HL-60 (cell line): Measurements from ENCODE around the gene MAFB.

Source experiments
- DNase-seq, 2 experiments: peaks; one replicate each; pipeline ENCODE4 v3.0.0-alpha.2; 2010 to 2020; ENCODE audit warnings: low read depth in 1 of 2, low spot score in 1 of 2
- H3K27ac ChIP-seq: fragments of 250-450 bp; sonication (Bioruptor Pico); replicated peaks from 2 replicates; pipeline ENCODE4 v1.5.1; 2020; ENCODE audit warnings: mild to moderate bottlenecking, moderate library complexity
- H3K27me3 ChIP-seq: fragments of 250-450 bp; sonication (Bioruptor Pico); 2 replicates; pipeline ENCODE4 v1.5.1; 2021; ENCODE audit warnings: mild to moderate bottlenecking, moderate library complexity; ENCODE audit not compliant: insufficient read depth, poor library complexity, severe bottlenecking
- H3K4me3 ChIP-seq: replicated peaks from 2 replicates; pipeline ENCODE4 v1.5.1; 2011; ENCODE audit warnings: mild to moderate bottlenecking, control low read depth, low read length; ENCODE audit not compliant: insufficient read depth
- CTCF ChIP-seq: IDR thresholded peaks from one replicate; pipeline ENCODE4 v1.5.1; 2011; ENCODE audit warnings: low read length, control low read depth, inconsistent platforms; ENCODE audit not compliant: insufficient read depth
- GABPA ChIP-seq: IDR thresholded peaks from 2 replicates; pipeline ENCODE4 v1.6.1; 2012; ENCODE audit warnings: low read depth
- POLR2AphosphoS5 ChIP-seq: IDR thresholded peaks from 2 replicates; pipeline ENCODE4 v1.6.1; 2012; ENCODE audit warnings: low read depth
- REST ChIP-seq: IDR thresholded peaks from 2 replicates; pipeline ENCODE4 v1.6.1; 2012; ENCODE audit warnings: low read depth; ENCODE audit not compliant: insufficient replicate concordance
- SPI1 ChIP-seq: IDR thresholded peaks from 2 replicates; pipeline ENCODE4 v1.6.1; 2012; ENCODE audit warnings: low read depth, mild to moderate bottlenecking, borderline replicate concordance

Gene MAFB

GRCh38 chr20:40635971-40636370 lies 53.1 kb downstream of the MAFB start:
- TF ChIP-seq GABPA (no peak), POLR2AphosphoS5 (no peak), REST (no peak), SPI1 (no peak), CTCF (no peak)
- no peak for DNase-seq

More at GRCh38 chr20:40635971-40636370, 53.1 kb downstream of the MAFB start:
- no peak overlapping the region for H3K4me3 ChIP-seq
- H3K27me3 ChIP-seq: no peaks in the 10 kb centered on the region
- no peak overlapping the region for H3K27ac ChIP-seq
